ENCODE data around the gene HSPA2.
"Not testable (repeated sequence)": the region's sequence is repeated elsewhere in the genome, so short reads cannot be mapped to it uniquely, and the experiment has no call there.

HSPA2 gene

GRCh38 chr14:64515053-64515452 lies 25.5 kb upstream of the HSPA2 start:
- no peak for DNase-seq

- no peak for DNase-seq
These were observed 23.6 kb upstream of the HSPA2 start for GRCh38 chr14:64516969-64517368.

GRCh38 chr14:64517667-64518066 lies 22.9 kb upstream of the HSPA2 start:
- not testable (repeated sequence) for DNase-seq

GRCh38 chr14:64518229-64518628 lies 22.3 kb upstream of the HSPA2 start:
- DNase-seq: no peak

GRCh38 chr14:64520699-64521098 lies 19.8 kb upstream of the HSPA2 start:
- DNase-seq: no peak

- DNase-seq: no peak
These were observed 17.8 kb upstream of the HSPA2 start for GRCh38 chr14:64522591-64523355.

GRCh38 chr14:64525354-64525753 lies 15.2 kb upstream of the HSPA2 start:
- no peak for DNase-seq

GRCh38 chr14:64531567-64531966 lies 9.0 kb upstream of the HSPA2 start:
- no peak for DNase-seq

GRCh38 chr14:64536488-64537245 lies 3.9 kb upstream of the HSPA2 start:
- peak; percentile 78 for DNase-seq

GRCh38 chr14:64541261-64541971 lies 875 bp downstream of the HSPA2 start:
- DNase-seq: peak; percentile 49

- peak; percentile 51 for DNase-seq
These were observed 1.7 kb downstream of the HSPA2 start for GRCh38 chr14:64541972-64542835.

GRCh38 chr14:64542836-64543201 lies 2.3 kb downstream of the HSPA2 start:
- no peak for DNase-seq

GRCh38 chr14:64544607-64545312 lies 4.2 kb downstream of the HSPA2 start:
- DNase-seq: no peak

- DNase-seq: no peak
These were observed 8.5 kb downstream of the HSPA2 start for GRCh38 chr14:64549016-64549415.

- DNase-seq: peak; percentile 59
These were observed 9.5 kb downstream of the HSPA2 start, which contains the start of gene PPP1R36 for GRCh38 chr14:64549791-64550620. Gene PPP1R36 (plus strand): TSS chr14:64549961. CDS start chr14:64549998, 37 bp downstream.

- no peak for DNase-seq
These were observed 10.2 kb downstream of the HSPA2 start for GRCh38 chr14:64550621-64551333.

GRCh38 chr14:64554556-64554955 lies 14.0 kb downstream of the HSPA2 start:
- DNase-seq: peak; percentile 84

GRCh38 chr14:64556526-64556925 lies 16.0 kb downstream of the HSPA2 start:
- peak; percentile 89 for DNase-seq

GRCh38 chr14:64558216-64558615 lies 17.7 kb downstream of the HSPA2 start:
- DNase-seq: not testable (repeated sequence)

GRCh38 chr14:64561631-64562030 lies 21.1 kb downstream of the HSPA2 start:
- DNase-seq: no peak
